ENCODE data around the gene TMEM72.

GRCh38 chr10:44899450-44900080, 11.6 kb upstream of the TMEM72 start:
- no peak for TF ChIP-seq CTCF (IDR thresholded peaks at IDR 0.05)
- TF ChIP-seq EP300 (IDR thresholded peaks at IDR 0.05) = no peak
- no peak for TF ChIP-seq POLR2AphosphoS5 (IDR thresholded peaks at IDR 0.05)
- no peak for TF ChIP-seq POLR2A (IDR thresholded peaks at IDR 0.05)

Data from upper lobe of left lung (tissue), 4 donors.